SK-N-SH treated with all-trans-retinoic acid at 6 μM for 48 hours (cell line): Measurements from ENCODE around the gene GOLGA6L26.
"Not testable (repeated sequence)": the region's sequence is repeated elsewhere in the genome, so short reads cannot be mapped to it uniquely, and the experiment has no call there.

Experiments used
- ARNTL ChIP-seq: fragments of 450-650 bp; formaldehyde crosslinking; IDR thresholded peaks from 2 replicates; pipeline ENCODE4 v1.5.0; 2020; ENCODE audit warnings: low read depth, mild to moderate bottlenecking, moderate library complexity, borderline replicate concordance
- ISL1 ChIP-seq: fragments of 250-450 bp; sonication (Bioruptor Pico); IDR thresholded peaks from 2 replicates; pipeline ENCODE4 v2.1.2; 2022; ENCODE audit warnings: mild to moderate bottlenecking, moderate library complexity
- OSR1 ChIP-seq: fragments of 250-450 bp; sonication (Bioruptor Pico); IDR thresholded peaks from 2 replicates; pipeline ENCODE4 v1.8.0; 2022; ENCODE audit warnings: moderate library complexity, mild to moderate bottlenecking, inconsistent platforms
- ZC3H10 ChIP-seq: fragments of 250-450 bp; sonication (Bioruptor Pico); IDR thresholded peaks from 2 replicates; pipeline ENCODE4 v1.5.1; 2021; ENCODE audit warnings: mild to moderate bottlenecking, moderate library complexity
- ZFP30 ChIP-seq: fragments of 450-650 bp; formaldehyde crosslinking; IDR thresholded peaks from 2 replicates; pipeline ENCODE4 v1.5.0; 2022; ENCODE audit warnings: mild to moderate bottlenecking, moderate library complexity
- TF ChIP-seq, protein P1 (sequence below): fragments of 250-450 bp; sonication (Bioruptor Pico); IDR thresholded peaks from 2 replicates; pipeline ENCODE4 v1.5.1; 2020; ENCODE audit warnings: low read depth, mild to moderate bottlenecking, moderate library complexity

DNA sequence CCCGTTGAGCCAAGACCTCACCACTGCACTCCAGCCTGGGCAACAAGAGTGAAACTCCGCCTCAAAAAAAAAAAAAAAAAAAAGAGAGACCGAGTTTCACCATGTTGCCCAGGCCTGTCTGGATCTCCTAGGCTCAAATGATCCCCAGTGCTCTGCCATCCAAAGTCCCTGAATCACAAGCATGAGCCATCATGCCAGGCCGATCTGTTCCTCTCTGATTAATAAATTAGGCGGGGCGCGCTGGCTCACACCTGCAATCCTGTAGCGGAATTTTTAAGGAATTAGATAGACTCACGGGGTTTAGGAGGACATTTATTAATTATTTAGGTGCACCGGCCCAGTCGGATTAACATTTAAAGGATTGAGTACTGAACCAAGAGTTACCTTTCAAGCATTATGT lies 40.2 kb upstream of the GOLGA6L26 start:
- TF ChIP-seq ZC3H10; ZFP30 (CRISPR knock-in tag); OSR1 (CRISPR knock-in tag); ISL1 (CRISPR knock-in tag); ARNTL (CRISPR knock-in tag): not testable (repeated sequence)
- TF ChIP-seq, protein P1, sequence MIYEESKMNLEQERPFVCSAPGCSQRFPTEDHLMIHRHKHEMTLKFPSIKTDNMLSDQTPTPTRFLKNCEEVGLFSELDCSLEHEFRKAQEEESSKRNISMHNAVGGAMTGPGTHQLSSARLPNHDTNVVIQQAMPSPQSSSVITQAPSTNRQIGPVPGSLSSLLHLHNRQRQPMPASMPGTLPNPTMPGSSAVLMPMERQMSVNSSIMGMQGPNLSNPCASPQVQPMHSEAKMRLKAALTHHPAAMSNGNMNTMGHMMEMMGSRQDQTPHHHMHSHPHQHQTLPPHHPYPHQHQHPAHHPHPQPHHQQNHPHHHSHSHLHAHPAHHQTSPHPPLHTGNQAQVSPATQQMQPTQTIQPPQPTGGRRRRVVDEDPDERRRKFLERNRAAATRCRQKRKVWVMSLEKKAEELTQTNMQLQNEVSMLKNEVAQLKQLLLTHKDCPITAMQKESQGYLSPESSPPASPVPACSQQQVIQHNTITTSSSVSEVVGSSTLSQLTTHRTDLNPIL (CRISPR knock-in tag) = not testable (repeated sequence)
